ENCODE data around the gene DCDC1. TPM values are rescaled to one million over a fixed set of nuclear protein-coding genes. Genes with fewer than 3 reads are reported as not detected.

Gene DCDC1, protein sequence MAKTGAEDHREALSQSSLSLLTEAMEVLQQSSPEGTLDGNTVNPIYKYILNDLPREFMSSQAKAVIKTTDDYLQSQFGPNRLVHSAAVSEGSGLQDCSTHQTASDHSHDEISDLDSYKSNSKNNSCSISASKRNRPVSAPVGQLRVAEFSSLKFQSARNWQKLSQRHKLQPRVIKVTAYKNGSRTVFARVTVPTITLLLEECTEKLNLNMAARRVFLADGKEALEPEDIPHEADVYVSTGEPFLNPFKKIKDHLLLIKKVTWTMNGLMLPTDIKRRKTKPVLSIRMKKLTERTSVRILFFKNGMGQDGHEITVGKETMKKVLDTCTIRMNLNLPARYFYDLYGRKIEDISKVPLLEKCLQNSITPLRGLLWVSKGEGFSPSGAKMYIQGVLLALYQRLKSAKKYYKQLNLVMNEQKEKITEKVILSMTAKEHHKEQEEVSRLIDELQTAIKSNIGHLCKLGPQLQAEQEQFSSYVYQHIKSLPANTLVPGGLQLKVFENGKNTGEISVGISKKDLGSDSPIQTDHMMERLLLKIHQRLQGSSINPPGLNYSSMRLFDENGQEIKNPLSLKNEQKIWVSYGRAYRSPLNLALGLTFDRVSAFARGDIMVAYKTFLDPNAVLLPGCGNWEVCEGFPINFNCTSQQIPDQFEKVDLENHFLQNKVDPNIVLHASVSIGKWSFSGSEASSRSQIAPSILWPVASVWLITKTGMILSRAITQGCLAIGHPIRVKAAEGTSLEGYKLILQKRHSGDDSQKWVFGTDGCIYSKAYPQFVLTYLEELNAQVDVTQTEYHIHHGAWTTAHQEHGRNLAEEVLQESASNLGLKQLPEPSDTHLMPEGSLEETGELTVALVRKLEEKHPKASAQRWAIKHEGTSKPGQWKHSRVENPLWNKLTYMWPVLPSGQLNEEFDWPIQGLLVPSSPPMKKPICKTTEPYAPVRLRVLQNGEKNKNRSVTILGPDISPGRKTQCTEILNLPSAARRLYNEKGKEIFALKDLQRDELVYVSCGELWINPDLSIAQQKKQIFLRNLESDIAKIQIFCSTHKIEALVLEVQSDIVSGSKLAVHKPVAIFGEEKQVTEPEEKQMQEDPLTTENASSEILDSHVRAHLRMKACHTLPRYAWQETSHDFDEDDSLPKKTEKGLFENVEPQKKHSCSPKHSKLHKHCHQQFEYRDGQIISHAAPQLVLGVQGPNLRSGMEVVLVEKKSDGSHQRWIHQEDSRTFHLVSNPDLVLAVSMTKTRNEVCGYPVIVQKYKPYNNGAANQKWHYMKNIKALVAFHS (N-terminal part only)
- not detected for total RNA-seq

DNA sequence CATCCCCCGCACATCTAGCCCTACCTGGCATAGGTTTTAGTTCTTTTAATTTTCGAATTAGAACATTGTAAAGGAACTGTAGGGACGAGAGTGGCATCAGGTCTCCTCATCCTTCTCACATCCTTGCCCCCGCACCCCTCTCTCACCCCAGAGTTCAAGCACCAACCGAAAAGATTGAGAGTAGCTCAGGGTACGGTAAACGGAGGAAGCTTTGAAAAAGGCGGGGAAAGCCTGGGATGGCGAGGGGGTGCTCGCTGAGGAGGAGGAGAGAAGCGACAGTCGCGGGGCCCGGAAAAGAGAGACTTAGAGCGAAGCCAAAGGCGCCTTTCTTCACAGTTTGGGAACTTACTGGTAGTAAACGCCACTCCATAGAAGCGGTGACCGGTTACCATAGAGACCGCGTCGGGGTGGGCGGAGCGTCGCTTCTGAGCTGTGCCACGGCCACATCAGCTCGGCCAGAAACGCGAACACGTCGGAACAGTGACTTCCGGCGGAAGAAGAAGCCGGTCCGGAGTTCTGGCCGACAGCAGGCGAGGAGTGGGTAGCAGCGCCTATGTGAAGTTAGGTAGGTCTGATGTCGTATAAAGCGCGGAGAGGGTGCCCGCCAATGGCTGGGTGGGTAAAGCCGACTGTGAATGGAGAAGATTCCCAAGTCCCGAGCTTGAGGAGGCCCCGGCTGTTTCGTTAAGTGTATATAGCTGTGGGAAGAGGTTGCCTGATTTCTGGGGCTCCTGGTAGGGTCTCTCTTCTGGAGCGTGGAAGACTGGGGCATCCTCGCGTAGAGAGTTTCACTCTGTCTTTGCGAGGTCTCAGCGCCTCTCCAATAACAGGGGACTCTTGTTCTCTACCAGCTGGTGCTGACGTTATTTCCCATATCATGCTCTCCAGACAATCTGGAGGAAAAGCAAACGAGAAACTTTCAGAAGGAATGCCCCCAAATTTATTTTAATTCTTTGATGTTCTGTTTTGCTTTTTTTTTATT lies at the start of gene DCDC1, which contains the start of gene DNAJC24:
Gene DCDC1, minus strand, starts transcription at position 392 of the 982 bp plus-strand sequence. CDS start 41,459 bp downstream, outside the sequence.
Gene DNAJC24, plus strand, starts transcription at position 513 of the 982 bp plus-strand sequence. CDS start 889 bp downstream, outside the sequence.
- intact Hi-C loops (cut with DNase I): no loop called here

DNA sequence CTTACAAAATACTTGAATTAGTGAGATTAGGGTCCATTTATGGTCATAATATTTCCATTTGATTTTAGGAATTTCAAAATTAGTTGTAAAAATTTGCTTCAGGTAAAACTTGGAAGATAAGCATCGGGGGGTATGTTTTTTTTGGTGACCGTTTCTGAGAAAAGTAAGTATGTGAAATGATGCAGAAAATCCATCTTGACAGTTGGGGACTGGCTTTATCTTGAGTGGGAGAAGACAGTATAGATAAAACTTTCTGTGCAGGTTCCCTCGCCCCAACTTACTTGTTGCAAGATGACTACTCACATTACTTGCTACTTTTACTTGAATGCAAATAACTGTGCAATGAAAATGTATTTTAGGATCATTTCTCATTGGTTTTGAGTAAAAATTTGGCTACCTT lies 49.6 kb upstream of the DCDC1 start:
- Histone ChIP-seq H3K4me1 (no peaks in the 10 kb centered on the region), H3K36me3 (no peaks in the 10 kb centered on the region), H3K4me3 (no peak overlapping the region), H3K9me3 (no peaks in the 10 kb centered on the region), H3K27me3 (no peaks in the 10 kb centered on the region), H3K27ac (no peak overlapping the region), H3K9ac (ENCODE audit: low read depth in 2 of 2, low read length in 2 of 2) (no peak overlapping the region)
- intact Hi-C loops (cut with DNase I): no loop called here
- DNase-seq: no peak
- TF ChIP-seq, protein P1, sequence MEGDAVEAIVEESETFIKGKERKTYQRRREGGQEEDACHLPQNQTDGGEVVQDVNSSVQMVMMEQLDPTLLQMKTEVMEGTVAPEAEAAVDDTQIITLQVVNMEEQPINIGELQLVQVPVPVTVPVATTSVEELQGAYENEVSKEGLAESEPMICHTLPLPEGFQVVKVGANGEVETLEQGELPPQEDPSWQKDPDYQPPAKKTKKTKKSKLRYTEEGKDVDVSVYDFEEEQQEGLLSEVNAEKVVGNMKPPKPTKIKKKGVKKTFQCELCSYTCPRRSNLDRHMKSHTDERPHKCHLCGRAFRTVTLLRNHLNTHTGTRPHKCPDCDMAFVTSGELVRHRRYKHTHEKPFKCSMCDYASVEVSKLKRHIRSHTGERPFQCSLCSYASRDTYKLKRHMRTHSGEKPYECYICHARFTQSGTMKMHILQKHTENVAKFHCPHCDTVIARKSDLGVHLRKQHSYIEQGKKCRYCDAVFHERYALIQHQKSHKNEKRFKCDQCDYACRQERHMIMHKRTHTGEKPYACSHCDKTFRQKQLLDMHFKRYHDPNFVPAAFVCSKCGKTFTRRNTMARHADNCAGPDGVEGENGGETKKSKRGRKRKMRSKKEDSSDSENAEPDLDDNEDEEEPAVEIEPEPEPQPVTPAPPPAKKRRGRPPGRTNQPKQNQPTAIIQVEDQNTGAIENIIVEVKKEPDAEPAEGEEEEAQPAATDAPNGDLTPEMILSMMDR (IDR thresholded peaks at IDR 0.05): no peak

More for the DNA sequence above, at the start of gene DCDC1, which contains the start of gene DNAJC24:
- peak; percentile 96 for DNase-seq
- Histone ChIP-seq H3K4me3 (peak within 1 kb of the TSS; percentile 67), H3K9me3 (no peaks in the 10 kb centered on the region), H3K9ac (ENCODE audit: low read depth in 2 of 2, low read length in 2 of 2) (peak within 1 kb of the TSS; percentile 88 to 89), H3K27ac (peak within 1 kb of the TSS; percentile 60), H3K36me3 (no peaks in the 10 kb centered on the region), H3K4me1 (no peaks in the 10 kb centered on the region), H3K27me3 (no peaks in the 10 kb centered on the region)
- TF ChIP-seq, protein P1 (IDR thresholded peaks at IDR 0.05): no peak

DNA sequence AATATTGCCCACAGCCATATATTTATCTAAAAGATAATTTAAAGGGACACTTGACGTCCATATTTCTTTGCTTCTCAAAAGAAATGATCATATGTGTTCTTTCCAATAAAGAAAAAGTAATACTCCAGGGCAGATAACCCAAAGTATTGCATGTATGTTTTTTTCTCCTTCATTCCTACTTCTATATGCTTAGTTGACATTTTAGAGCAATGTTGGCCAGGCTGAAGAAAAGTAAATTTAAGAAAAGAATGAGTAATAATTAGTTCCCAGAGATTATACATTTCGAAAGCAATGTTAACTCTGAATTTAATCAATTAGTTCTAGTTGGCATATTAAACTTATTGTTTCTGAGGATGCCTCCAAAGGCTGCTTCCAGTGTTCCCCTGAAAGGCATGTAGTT lies 48.3 kb upstream of the DCDC1 start:
- Histone ChIP-seq H3K4me1 (no peaks in the 10 kb centered on the region), H3K27ac (no peak overlapping the region), H3K9me3 (no peaks in the 10 kb centered on the region), H3K9ac (ENCODE audit: low read depth in 2 of 2, low read length in 2 of 2) (no peak overlapping the region), H3K36me3 (no peaks in the 10 kb centered on the region), H3K4me3 (no peak overlapping the region), H3K27me3 (no peaks in the 10 kb centered on the region)
- intact Hi-C loops (cut with DNase I): no loop called here
- TF ChIP-seq, protein P1 (IDR thresholded peaks at IDR 0.05): no peak
- no peak for DNase-seq

DNA sequence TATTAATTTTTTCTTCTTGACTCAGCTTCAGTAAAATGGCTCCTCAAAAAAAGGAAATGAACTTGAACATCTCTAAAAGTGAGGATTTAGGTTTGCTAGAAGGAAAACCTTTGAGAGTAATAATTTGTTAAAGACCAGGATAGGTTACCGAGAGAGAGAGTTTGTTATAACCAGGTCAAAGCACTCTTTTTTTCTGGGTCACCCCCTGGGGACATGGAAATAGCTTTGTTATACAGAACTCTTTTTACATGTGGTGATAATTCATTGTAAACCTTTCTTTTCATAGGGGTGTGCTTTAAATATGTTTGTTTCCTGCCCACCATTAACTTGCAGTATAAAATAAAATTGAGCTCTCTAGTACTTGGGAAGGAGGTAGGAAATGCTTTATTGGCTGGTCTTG lies 47.8 kb upstream of the DCDC1 start:
- Histone ChIP-seq H3K27me3 (no peaks in the 10 kb centered on the region), H3K9ac (ENCODE audit: low read depth in 2 of 2, low read length in 2 of 2) (no peak overlapping the region), H3K4me1 (no peaks in the 10 kb centered on the region), H3K4me3 (no peak overlapping the region), H3K36me3 (no peaks in the 10 kb centered on the region), H3K27ac (no peak overlapping the region), H3K9me3 (no peaks in the 10 kb centered on the region)
- intact Hi-C loops (cut with DNase I): no loop called here
- DNase-seq: no peak
- TF ChIP-seq, protein P1 (IDR thresholded peaks at IDR 0.05): no peak
